ENCODE measurements around the gene POU3F4.

DNA sequence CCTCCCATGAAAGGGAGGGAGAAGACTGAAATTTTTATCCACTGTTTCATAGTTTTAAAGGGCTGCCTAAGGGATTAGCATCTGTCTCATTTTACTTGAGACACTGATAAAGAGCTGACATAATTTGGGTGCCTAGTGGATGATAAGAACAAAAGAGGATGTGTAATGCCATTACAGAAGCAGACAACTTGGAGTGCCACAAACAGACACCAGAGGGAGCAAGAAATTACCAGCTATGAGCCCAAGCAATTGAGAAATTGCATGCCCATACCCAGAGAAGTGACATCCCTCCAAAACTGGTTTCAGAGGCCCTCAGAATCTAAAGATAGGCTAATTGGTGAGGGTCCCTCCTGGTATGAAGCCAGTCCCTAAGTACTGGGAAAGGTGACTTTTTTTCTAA lies 38.5 kb upstream of the POU3F4 start:
- TF ChIP-seq, protein P1, sequence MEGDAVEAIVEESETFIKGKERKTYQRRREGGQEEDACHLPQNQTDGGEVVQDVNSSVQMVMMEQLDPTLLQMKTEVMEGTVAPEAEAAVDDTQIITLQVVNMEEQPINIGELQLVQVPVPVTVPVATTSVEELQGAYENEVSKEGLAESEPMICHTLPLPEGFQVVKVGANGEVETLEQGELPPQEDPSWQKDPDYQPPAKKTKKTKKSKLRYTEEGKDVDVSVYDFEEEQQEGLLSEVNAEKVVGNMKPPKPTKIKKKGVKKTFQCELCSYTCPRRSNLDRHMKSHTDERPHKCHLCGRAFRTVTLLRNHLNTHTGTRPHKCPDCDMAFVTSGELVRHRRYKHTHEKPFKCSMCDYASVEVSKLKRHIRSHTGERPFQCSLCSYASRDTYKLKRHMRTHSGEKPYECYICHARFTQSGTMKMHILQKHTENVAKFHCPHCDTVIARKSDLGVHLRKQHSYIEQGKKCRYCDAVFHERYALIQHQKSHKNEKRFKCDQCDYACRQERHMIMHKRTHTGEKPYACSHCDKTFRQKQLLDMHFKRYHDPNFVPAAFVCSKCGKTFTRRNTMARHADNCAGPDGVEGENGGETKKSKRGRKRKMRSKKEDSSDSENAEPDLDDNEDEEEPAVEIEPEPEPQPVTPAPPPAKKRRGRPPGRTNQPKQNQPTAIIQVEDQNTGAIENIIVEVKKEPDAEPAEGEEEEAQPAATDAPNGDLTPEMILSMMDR (IDR thresholded peaks at IDR 0.05), result no peak
- TF ChIP-seq POLR2A (IDR thresholded peaks at IDR 0.05) (no peak), POLR2AphosphoS5 (IDR thresholded peaks at IDR 0.05) (no peak)

All from breast epithelium (tissue), 3 donors.